Activated T-cell treated with anti-CD3 and anti-CD28 coated beads for 1 hour (primary cell): ENCODE measurements around the gene FAM50A.
"Not testable (repeated sequence)": the region's sequence is repeated elsewhere in the genome, so short reads cannot be mapped to it uniquely, and the experiment has no call there.

Experiments
- DNase-seq: peaks from one replicate; pipeline ENCODE4 v3.0.0-alpha.2; 2020; ENCODE audit warnings: low read depth

Gene FAM50A

DNA sequence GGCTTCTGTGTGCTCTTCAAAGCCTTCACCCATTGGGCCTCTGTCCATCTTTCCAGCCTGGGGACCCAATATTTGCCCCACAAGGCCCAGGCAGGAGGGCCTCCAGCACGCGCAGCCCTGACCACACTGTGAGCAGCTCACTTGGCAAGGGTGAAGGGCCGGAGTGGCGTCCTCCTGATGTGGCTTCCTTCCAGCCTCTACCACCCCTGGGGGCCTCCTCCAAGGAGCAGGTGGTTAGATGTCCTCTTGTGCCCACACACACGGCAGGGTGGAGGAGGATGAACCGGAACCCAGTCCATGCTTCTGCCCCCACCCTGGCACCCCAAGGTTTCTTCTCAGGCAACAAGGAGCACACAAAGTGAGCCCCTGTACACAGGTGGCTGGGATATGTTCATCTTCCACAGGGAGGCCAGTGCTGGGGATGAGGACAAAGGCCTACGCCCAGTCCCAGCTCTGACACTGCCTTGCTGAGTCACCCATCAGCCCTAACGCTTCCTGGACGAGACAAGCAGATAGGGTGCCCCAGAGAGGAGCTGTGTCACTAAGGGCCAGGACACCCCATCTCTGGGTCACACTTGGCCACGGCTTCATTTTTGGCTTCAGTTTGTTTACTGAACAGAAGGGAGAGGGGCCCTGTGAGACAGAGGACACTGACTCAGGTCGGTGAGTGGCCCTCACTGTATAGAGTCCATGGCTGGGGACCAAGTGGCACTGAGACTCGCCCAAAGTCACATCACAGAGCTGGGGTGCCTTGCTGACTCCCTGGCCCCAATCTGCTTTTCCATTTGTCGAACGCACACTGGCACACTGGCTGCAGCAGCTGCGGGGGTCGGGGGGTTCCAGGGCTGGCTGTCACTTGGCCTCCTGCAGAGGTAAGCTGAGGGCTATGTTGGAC lies 40.6 kb downstream of the FAM50A start:
- DNase-seq = no peak

GRCh38 chrX:154485150-154486051 lies 41.5 kb downstream of the FAM50A start:
- no peak for DNase-seq

DNA sequence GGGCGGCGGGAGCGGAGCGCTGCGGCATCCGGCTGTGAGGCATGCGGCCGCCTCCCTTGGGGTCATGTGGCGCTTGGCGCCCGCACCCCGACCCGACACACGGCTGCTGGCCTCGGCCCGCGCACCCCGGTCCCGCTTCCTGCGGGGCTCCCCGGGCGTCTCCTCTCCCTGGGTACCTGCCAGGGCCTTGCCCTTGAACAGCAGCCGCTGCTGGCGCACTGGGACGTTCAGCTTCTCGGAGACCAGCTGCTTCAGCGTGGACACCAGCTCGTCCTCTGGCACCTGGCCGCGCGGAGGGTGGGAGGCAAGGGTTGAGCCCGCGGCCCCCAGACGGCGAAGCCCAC lies 42.1 kb downstream of the FAM50A start:
- DNase-seq = no peak

- peak; percentile 41 for DNase-seq
Measured at GRCh38 chrX:154486396-154487207, 42.7 kb downstream of the FAM50A start, which contains the start of gene UBL4A. TSS of gene UBL4A (minus strand) at chrX:154486615. CDS start at chrX:154486584, 31 bp downstream.

- DNase-seq = no peak
Measured at GRCh38 chrX:154487518-154488290, 43.8 kb downstream of the FAM50A start.

- DNase-seq = no peak
Measured at GRCh38 chrX:154488336-154489075, 44.6 kb downstream of the FAM50A start.

DNA sequence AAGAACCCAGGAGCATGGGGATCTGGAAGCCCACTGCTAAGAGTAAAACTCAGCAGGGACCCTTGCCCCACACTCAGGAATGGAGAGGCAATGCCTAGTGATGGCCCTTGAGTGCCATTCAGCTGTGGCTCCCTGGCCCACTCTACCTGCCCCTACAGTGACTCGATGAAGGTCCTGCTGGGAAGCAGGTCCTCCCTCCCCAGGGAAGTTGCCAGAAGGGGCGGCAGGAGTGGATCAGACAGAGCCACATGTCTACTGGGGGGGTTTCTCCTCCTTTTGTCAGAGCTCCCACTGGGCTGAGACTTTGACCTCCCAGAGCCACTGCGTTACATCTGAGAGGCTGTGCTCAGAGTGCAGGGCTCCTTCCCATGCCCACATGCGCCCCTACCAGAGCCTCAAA lies 45.2 kb downstream of the FAM50A start:
- DNase-seq = no peak

- DNase-seq = no peak
Measured at GRCh38 chrX:154490021-154490413, 46.1 kb downstream of the FAM50A start.

- peak; percentile 75 for DNase-seq
Measured at GRCh38 chrX:154490414-154491083, 46.6 kb downstream of the FAM50A start, which contains the start of gene SLC10A3. TSS of gene SLC10A3 (minus strand) at chrX:154490629. CDS start at chrX:154488940, 1,689 bp downstream.

GRCh38 chrX:154494715-154495114 lies 50.8 kb downstream of the FAM50A start:
- DNase-seq = no peak

- DNase-seq = no peak
Measured at GRCh38 chrX:154495472-154495922, 51.6 kb downstream of the FAM50A start.

- not testable (repeated sequence) for DNase-seq
Measured at GRCh38 chrX:154496591-154497137, 52.7 kb downstream of the FAM50A start.
